ENCODE data around the gene TBC1D22A.

The TBC1D22A gene

DNA sequence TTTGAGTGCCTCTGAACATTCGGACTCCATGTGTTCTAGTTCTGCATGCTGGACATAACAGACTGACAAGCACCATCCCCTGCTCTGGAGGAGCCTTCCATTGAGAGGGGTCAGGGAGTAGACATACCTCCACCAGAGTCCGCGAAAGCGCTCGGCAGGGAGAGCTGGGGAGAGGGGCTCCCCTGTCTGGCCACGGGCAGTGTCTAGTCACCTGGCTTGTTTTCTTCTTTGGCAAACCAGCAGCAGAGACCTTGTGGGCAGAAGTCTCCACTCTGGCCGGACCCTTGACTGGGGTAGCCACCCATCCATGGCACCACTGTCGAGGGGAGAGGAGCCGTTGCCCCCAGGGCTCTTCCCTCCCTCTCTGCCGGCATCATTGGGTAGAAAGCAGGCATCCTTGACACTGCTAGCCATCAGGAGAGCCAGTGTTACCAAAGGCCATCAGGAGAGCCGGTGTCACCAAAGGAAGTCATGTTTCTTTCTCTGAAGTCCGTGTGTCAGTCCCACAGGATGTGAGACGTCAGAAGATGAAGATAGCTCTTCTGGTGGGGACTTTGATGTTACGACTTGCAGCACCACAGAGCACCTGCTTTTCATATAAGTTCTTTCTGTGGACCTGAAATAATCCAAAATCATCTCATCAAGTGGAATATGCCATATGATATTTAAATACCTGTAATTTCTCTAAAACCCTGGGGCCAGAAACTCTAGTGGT, 305.6 kb downstream of the TBC1D22A start:
- TF ChIP-seq, protein P1, sequence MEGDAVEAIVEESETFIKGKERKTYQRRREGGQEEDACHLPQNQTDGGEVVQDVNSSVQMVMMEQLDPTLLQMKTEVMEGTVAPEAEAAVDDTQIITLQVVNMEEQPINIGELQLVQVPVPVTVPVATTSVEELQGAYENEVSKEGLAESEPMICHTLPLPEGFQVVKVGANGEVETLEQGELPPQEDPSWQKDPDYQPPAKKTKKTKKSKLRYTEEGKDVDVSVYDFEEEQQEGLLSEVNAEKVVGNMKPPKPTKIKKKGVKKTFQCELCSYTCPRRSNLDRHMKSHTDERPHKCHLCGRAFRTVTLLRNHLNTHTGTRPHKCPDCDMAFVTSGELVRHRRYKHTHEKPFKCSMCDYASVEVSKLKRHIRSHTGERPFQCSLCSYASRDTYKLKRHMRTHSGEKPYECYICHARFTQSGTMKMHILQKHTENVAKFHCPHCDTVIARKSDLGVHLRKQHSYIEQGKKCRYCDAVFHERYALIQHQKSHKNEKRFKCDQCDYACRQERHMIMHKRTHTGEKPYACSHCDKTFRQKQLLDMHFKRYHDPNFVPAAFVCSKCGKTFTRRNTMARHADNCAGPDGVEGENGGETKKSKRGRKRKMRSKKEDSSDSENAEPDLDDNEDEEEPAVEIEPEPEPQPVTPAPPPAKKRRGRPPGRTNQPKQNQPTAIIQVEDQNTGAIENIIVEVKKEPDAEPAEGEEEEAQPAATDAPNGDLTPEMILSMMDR (IDR thresholded peaks at IDR 0.05) = no peak
- Histone ChIP-seq H3K27ac (no peak overlapping the region), H3K4me3 (no peak overlapping the region)
- no peak for DNase-seq (ENCODE audit: low spot score)

DNA sequence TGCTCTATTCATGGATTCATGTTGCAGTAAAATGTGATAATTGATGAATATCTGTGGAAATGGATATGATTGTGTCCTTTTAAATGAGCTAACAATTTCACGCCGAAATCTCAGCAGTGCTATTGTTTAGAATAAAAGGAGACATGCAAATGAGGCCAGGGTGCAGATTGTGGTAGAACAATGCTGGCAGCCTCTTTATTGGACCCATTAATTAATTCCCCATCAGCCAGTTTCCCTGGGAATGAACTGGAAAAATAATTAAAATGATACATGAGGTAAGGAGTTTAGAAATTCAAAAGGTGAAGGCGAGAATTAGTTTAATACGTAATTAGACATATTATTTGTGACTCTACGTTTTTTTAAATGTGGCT, 306.2 kb downstream of the TBC1D22A start:
- no peak for DNase-seq (ENCODE audit: low spot score)
- TF ChIP-seq, protein P1 (IDR thresholded peaks at IDR 0.05) = no peak
- Histone ChIP-seq H3K27ac (no peak overlapping the region), H3K4me3 (no peak overlapping the region)

DNA sequence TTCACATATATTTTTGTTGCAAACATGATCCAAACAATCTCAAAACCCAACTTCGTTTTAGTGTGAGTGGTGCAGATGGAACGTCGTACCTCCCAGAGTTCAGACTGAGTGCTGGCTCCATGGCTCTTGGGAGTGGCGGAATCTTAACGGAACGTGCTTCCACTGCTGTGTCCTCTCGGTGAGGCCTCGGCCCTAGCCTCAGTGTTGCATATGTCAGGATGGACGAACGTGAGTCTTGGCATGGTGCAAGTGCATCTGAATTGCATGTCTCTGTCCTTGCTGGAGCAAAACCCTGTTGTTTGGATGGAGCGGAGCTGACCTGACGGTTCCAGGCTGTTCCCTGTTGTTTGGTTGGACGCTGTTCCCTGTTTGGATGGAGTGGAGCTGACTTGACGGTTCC, 306.8 kb downstream of the TBC1D22A start:
- H3K4me3 ChIP-seq = no peak overlapping the region
- H3K27ac ChIP-seq = no peak overlapping the region
- TF ChIP-seq, protein P1 (IDR thresholded peaks at IDR 0.05) = no peak
- DNase-seq (ENCODE audit: low spot score) = no peak

DNA sequence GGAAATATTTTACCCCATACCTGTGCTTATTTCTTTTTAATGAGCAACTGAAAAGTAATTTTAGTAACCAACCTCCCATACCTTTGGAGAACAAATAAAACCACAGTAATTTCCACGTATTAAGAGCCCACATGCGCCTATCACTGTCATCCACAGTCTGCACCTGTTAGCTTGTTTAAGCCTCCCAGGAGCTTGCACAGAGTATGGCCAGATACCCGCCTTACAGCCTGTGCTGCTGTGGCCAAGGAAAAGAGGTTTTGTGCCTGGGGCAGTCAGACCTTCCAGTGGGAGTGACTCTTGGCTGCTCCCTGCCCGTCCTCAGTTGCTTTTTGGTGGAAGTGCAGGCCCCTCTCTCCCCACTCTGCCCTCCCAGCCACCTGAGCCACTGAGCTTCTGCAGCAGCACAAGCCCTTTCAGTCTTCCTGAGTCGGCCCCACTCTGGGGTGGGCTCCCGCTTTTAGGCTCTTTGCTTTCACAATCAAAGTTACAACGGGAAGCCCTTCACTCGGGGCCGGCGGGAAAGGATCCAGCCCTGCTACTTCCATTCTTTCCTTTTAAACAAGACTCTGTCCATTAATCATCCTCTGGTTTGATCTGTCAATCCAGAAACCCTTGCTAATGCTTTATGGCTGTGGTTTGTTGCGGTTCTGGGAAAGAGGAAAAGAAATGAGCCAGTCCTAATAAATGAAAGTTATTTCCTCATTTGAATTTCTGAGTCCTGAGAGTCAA, 308.8 kb downstream of the TBC1D22A start:
- DNase-seq (ENCODE audit: low spot score) = no peak
- TF ChIP-seq, protein P1 (IDR thresholded peaks at IDR 0.05) = no peak
- no peak overlapping the region for H3K4me3 ChIP-seq

DNA sequence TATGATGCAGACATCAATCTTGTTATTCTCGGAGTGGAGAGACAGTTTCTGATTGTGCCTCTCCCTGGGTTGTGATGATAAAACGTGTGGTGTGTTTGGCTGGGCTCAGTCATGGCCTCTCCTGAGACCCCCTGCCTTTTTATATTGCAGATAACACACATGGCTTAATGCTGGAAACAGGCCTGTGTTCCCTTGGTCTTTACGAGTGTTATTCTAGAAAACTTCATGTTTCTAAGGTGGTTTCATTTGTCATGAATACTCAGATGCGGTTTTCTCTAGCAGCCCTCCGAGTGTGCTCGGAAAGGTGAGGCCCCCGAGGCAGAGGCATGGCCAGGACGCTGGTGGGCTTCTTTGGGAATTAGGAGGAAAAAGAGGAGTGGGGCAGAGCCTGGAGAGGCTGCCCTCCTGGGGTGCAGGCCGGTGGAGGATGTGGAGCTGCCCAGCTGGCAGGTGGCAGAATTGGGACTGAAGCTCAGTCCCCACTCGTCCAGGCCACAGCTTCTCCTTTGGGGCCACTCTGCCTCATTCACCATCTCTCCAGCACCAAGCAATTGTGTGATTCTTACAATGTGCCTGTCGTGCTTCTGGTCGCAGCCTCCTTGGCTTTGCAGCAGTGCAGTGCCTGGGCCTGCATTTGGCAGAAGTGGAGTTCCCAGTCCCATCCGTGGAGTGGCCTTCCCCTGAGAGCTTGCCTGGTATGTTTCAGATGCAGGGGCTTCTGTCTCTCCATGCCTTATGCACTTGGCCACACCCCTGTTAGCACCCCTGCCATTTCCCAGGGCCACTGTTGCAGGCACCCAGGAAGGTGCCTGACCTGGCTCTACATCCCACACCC, 309.6 kb downstream of the TBC1D22A start:
- DNase-seq (ENCODE audit: low spot score) = no peak
- Histone ChIP-seq H3K4me3 (no peak overlapping the region), H3K27ac (no peak overlapping the region)
- TF ChIP-seq, protein P1 (IDR thresholded peaks at IDR 0.05) = no peak

More for the DNA sequence above, 308.8 kb downstream of the TBC1D22A start:
- H3K27ac ChIP-seq = no peak overlapping the region

DNA sequence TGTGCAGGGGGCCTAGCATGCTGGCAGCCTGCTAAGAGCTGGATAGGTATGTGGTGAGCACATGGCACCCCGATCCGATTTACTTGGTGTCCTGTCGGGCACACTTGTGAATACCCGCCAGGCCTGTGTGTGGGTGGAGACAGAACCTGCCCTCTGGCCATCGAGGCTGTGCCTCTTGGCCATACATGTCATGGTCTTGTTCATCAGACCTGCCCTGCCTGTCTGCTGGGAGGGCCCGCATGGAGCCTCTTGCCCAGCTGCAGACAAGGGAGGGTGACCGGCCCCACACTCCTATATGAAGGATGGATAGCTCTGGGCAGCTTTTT, 310.2 kb downstream of the TBC1D22A start:
- Histone ChIP-seq H3K27ac (no peak overlapping the region), H3K4me3 (no peak overlapping the region)
- DNase-seq (ENCODE audit: low spot score) = no peak
- TF ChIP-seq, protein P1 (IDR thresholded peaks at IDR 0.05) = no peak
